ENCODE results near the gene GUCY2C.

DNA sequence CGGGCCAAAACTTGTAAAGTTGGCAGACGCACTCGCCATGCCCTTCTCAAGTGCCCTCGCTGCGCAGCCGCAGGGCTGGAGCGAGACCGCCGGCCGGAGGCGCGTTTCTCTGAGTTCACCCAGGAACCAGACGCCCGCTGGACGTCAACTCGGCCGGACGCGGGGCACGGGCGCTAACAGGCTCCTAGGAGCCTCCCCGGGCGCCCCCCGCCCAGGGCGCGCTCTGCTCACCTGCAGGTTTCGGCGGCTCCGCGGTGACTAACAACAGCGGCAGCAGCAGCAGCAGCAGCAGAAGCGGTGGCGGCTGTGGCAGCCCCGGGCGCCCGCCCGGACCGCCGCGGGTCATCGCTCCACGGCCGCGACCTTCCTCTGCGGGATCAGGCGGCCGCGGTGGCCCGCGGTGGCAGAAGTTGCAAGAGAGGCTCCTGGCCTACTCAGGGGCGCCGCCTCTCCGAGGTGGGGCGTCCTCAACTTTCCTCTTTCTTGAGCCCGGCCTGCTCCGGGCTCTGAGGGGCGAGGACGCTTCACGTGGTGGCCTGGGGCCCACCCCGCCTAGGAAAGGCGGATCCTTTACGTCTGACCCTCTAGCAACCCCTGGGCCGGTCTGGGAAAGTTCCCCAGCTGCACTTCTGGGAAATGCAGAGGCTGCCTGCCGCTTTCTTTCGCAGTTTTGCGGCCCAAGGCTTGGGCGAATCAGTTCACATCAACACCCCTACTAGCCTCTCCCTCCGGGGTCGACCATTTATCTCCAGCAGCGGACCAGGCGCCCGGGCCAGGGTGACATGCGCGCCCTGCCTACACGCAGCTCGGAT lies 128.8 kb downstream of the GUCY2C start, which contains the start of gene PLBD1:
- TF ChIP-seq SUZ12 (IDR thresholded peaks at IDR 0.05; ENCODE audit: extremely low read depth, insufficient read depth, insufficient read length) (no peak), ZNF274 (IDR thresholded peaks at IDR 0.05; ENCODE audit: low read depth, low read length) (no peak)
